Neural progenitor cell (in vitro differentiated cells): ENCODE data around the gene PDIA2.

ENCODE experiments used
- EZH2 ChIP-seq: fragments of 200-600 bp; sonication (generic); IDR thresholded peaks from 2 replicates; pipeline ENCODE4 v1.6.1; 2017; ENCODE audit warnings: antibody characterized with exemption, mild to moderate bottlenecking, moderate library complexity
- TF ChIP-seq, protein P1 (sequence below): fragments of 200-600 bp; sonication (generic); IDR thresholded peaks from 2 replicates; pipeline ENCODE4 v1.5.1; 2017; ENCODE audit warnings: antibody characterized with exemption, mild to moderate bottlenecking

GRCh38 chr16:278863-279366, 4.0 kb upstream of the PDIA2 start:
- TF ChIP-seq, protein P1, sequence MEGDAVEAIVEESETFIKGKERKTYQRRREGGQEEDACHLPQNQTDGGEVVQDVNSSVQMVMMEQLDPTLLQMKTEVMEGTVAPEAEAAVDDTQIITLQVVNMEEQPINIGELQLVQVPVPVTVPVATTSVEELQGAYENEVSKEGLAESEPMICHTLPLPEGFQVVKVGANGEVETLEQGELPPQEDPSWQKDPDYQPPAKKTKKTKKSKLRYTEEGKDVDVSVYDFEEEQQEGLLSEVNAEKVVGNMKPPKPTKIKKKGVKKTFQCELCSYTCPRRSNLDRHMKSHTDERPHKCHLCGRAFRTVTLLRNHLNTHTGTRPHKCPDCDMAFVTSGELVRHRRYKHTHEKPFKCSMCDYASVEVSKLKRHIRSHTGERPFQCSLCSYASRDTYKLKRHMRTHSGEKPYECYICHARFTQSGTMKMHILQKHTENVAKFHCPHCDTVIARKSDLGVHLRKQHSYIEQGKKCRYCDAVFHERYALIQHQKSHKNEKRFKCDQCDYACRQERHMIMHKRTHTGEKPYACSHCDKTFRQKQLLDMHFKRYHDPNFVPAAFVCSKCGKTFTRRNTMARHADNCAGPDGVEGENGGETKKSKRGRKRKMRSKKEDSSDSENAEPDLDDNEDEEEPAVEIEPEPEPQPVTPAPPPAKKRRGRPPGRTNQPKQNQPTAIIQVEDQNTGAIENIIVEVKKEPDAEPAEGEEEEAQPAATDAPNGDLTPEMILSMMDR: no peak
- no peak for TF ChIP-seq EZH2
